Body of pancreas (tissue), 4 donors: ENCODE results near the gene CPSF3.

Experiments
- POLR2A ChIP-seq, 3 donors: fragments of 450-650 bp; IDR thresholded peaks; one replicate each; pipeline ENCODE4 v1.6.1; 2016; ENCODE audit warnings: antibody characterized with exemption in 3 of 3, mild to moderate bottlenecking in 2 of 3
- TF ChIP-seq, protein P1 (sequence below), 7 experiments: fragments of 450-650 bp in 4 of 7; fragments of 200-600 bp in 3 of 7; sonication (generic) in 3 of 7; IDR thresholded peaks; one replicate each; pipeline ENCODE4 v1.5.1; 2016 to 2019; ENCODE audit warnings: antibody characterized with exemption in 7 of 7

DNA sequence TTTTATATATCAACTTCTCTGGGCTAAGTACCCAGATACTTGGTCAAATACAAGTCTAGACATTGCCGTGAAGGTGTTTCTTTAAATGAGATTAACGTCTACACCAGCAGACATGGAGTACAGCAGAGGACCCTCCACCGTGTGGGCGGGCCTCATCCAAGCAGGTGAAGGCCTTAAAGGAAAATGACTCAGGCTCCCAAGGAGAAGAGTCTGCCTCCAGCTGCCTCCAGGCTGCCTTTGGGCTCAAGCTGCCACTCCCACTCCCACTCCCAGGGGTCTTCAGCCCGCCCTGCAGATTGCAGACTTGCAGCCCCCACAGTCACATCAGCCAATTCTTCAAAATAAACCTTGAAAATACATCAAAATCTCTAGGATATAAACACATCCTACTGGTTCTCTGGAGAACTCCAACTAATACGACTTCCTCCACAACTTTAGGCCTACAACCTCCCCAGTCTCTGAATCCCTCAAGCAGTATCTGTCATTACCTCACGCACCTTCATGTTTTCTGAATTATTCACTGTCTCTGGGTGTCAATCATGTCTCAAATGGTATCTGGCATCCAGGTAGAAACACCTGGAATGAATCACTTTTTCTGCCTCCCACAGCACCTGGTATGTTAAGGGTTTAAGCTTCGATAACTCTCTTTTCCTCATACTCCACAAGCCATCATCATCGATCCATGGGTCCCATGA, 7.0 kb upstream of the CPSF3 start:
- TF ChIP-seq, protein P1, sequence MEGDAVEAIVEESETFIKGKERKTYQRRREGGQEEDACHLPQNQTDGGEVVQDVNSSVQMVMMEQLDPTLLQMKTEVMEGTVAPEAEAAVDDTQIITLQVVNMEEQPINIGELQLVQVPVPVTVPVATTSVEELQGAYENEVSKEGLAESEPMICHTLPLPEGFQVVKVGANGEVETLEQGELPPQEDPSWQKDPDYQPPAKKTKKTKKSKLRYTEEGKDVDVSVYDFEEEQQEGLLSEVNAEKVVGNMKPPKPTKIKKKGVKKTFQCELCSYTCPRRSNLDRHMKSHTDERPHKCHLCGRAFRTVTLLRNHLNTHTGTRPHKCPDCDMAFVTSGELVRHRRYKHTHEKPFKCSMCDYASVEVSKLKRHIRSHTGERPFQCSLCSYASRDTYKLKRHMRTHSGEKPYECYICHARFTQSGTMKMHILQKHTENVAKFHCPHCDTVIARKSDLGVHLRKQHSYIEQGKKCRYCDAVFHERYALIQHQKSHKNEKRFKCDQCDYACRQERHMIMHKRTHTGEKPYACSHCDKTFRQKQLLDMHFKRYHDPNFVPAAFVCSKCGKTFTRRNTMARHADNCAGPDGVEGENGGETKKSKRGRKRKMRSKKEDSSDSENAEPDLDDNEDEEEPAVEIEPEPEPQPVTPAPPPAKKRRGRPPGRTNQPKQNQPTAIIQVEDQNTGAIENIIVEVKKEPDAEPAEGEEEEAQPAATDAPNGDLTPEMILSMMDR (IDR thresholded peaks at IDR 0.05), result no peak
- TF ChIP-seq POLR2A (IDR thresholded peaks at IDR 0.05), result no peak
